Neural progenitor cell (in vitro differentiated cells): Measurements from ENCODE around the gene EGFL6.

Experiments used
- EZH2phosphoT487 ChIP-seq: fragments of 200-600 bp; sonication (generic); IDR thresholded peaks from 2 replicates; pipeline ENCODE4 v1.6.1; 2017; ENCODE audit warnings: antibody characterized with exemption
- TF ChIP-seq, protein P1 (sequence below): fragments of 200-600 bp; sonication (generic); IDR thresholded peaks from 2 replicates; pipeline ENCODE4 v1.5.1; 2017; ENCODE audit warnings: antibody characterized with exemption, mild to moderate bottlenecking

DNA sequence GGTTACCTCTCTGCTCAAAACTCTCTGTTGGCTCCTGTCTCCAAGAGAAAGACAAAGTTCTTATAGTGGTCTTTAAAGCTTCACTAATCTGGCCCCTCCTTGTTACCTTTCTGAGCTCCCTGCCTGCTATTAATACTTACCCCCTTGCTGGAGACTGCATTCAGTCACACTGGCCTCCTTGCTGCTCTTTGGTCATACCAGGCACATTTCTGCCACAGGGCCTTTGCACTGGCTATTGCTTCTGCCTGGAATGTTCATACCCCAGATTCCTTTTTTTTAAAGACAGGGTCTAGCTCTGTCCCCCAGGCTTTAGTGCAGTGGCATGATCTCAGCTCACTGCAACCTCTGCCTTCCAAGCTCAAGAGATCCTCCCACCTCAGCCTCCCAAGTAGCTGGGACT is 103.6 kb downstream of the EGFL6 start:
- TF ChIP-seq, protein P1, sequence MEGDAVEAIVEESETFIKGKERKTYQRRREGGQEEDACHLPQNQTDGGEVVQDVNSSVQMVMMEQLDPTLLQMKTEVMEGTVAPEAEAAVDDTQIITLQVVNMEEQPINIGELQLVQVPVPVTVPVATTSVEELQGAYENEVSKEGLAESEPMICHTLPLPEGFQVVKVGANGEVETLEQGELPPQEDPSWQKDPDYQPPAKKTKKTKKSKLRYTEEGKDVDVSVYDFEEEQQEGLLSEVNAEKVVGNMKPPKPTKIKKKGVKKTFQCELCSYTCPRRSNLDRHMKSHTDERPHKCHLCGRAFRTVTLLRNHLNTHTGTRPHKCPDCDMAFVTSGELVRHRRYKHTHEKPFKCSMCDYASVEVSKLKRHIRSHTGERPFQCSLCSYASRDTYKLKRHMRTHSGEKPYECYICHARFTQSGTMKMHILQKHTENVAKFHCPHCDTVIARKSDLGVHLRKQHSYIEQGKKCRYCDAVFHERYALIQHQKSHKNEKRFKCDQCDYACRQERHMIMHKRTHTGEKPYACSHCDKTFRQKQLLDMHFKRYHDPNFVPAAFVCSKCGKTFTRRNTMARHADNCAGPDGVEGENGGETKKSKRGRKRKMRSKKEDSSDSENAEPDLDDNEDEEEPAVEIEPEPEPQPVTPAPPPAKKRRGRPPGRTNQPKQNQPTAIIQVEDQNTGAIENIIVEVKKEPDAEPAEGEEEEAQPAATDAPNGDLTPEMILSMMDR: no peak
- TF ChIP-seq EZH2phosphoT487: no peak
